NCI-H187 (cell line): ENCODE data around the gene NAA25.
A peak's percentile ranks its signal among the peaks of the same experiment; 100 is the strongest.
"Not testable (repeated sequence)": the region's sequence is repeated elsewhere in the genome, so short reads cannot be mapped to it uniquely, and the experiment has no call there.

Source experiments
- DNase-seq, 2 experiments: peaks; one replicate each; lab custom pipeline; 2025; lab: John Stamatoyannopoulos, UW

The NAA25 gene

DNA sequence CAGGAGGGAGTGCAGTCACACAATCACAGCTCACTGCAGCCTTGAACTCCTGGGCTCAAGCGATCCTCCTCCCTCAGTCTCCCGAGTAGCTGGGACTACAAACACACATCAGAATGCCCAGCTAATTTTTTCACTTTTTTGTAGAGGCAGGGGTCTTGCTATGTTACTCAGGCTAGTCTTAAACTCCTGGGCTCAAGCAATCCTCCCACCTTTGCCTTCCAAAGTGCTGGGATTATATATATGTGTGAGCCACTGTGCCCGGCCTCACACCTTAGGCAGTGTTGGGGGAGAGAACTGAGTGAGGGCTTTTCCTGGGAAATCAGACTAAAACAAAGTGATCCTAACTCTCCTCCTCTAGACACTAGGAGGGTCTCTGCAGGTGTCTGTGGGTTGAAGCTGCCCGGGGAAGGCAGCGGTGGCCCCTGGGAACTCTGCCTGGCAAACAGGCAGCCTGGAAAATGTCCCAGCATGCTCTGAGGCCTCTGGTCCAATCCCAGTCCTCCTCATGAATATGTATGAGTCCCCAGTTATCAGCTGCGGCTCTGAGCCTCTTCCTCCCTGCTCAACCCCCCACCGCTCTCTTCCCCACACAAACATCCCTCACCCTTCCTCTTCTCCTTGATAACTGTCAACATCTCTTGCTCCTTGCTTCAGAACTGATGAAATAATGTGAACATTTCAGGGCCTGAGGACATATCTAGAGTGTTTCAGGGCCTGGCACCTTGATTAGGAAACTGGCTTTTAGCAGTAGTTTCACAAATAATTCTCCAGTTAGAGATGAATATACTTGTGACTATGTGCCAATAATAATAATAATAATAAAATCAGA lies 7.9 kb upstream of the NAA25 start:
- DNase-seq: peak in 1 of 2 experiments; percentile 36

DNA sequence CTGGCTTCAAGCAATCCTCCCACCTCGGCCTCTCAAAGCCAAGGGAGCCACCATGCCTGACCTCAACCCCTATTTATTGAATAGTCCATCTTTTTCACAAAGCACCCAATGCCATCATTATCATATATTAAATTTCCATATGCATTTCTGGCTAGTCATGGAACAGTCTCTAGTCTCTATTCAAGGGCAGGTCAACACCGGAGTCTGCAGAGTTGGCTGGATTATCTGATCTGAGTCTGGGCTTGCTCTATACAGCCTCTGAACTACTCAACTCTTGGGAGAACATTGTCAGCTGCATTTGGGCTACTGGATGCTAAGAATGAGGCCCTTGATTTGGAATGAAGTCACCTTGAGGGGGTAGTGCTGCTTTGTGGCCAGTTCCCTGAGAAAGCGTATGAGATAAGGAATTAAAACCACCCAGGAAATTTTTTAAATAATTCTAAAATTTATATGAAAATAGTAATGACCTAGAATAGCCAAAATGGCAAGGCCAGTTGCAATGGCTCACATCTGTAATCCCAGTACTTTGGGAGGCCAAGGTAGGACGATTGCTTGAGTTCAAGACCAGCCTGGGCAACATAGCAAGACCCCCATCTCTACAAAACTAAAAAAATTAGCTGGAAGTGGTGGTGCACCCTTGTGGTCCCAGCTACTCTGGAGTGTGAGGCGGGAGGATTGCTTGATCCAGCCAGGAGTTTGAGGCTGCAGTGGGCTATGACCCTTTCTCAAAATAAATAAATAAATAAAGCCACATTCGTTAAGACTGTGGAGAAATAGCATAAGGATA lies 6.9 kb upstream of the NAA25 start:
- no peak for DNase-seq

DNA sequence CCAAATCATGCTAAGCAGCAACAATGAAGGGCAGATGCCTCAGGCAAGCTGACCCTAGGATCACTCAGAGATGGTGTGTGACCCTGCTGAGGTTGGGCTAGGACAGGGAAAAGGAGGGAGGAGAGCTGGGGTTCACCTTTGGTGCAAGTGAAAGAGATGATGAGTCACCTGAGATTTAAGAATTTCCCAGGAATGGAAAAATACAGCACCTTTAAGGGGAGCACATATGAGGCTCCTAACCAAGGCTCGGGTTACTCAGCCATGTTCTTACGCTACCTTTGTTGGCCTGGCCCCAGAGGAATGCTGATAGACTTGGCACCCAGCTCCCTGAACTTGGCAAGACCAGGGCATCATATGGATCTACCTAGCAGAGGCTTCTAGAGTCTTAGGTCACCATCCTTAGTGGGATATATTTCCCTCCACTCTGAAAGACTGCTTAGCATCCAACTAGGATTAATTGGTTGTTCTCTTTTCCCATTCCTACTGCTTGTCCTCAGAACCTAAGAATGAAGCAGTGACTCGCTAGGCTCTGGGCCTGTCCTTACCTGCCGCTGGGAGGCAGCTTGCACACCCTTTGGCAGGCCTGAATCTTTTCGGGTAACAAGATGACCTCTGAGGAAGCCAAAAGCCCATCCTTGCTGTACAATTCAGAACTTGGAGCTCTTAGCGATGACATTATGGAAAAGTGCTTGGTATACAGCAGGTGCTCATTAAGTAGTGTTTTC lies 4.0 kb upstream of the NAA25 start:
- DNase-seq: no peak

- DNase-seq: no peak
Measured at GRCh38 chr12:112111931-112112330, 3.3 kb upstream of the NAA25 start.

DNA sequence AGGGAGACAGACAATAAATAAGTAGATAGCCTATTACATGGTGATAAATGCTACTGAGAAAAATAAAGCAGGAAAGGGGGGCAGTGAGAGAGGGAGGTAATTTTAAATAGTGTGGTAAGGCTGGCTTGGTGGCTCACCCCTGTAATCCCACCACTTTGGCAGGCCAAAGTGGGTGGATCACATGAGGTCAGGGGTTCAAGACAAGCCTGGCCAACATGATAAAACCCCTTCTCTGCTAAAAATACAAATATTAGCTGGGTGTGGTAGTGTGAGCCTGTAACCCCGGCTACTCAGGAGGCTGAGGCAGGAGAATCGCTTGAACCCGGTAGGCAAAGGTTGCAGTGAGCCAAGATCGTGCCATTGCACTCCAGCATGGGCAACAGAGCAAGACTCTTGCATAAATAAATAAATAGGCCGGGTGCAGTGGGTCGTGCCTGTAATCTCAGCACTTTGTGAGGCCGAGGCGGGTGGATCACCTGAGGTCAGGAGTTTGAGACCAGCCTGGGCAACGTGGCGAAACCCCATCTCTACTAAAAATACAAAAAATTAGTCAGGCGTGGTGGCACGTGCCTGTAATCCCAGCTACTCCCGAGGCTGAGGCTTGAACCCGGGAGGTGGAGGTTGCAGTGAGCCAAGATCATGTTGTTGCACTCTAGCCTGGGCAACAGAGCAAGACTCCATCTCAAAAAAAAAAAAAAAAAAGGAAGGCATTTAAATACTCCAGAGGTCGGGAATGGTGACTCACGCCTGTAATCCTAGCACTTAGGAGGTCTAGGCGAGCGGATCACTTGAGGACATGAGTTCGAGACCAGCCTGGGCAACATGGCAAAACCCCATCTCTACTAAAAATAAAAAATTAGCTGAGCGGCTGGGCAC lies 2.4 kb upstream of the NAA25 start:
- DNase-seq: not testable (repeated sequence)

GRCh38 chr12:112107306-112108201 lies 1.0 kb downstream of the NAA25 start:
- no peak for DNase-seq

DNA sequence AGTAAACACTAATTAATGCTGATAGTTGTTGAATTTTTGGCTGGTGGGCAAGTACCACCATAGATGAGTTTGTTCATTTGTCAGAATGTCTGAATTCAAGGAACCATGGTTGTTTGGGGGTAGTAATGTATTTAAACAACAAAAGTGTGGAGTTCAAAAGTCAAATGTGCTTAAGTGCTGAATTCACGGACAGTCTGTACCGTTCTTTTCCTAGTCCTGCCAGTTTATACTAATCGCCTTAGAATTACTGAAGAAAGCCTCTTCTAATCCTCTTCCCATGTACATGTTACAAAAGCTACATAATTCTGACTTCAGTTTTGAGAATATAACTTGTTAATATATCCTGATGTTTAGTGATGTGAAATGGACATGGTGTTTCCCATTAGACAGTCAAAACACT lies 2.7 kb downstream of the NAA25 start:
- no peak for DNase-seq

GRCh38 chr12:112103758-112104503 lies 4.7 kb downstream of the NAA25 start:
- no peak for DNase-seq

DNA sequence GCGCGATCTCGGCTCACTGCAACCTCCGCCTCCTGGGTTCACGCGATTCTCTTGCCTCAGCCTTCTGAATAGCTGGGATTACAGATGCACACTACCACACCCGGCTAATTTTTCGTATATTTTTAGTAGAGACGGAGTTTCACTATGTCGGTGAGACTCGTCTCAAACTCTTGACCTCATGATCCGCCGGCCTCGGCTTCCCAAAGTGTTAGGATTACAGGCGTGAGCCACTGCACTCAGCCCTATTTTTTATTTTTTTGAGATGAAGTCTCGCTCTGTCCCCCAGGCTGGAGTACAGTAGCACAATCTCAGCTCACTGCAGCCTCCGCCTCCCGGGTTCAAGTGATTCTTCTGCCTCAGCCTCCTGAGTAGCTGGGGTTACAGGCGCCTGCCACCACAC lies 5.8 kb downstream of the NAA25 start:
- DNase-seq: not testable (repeated sequence)

DNA sequence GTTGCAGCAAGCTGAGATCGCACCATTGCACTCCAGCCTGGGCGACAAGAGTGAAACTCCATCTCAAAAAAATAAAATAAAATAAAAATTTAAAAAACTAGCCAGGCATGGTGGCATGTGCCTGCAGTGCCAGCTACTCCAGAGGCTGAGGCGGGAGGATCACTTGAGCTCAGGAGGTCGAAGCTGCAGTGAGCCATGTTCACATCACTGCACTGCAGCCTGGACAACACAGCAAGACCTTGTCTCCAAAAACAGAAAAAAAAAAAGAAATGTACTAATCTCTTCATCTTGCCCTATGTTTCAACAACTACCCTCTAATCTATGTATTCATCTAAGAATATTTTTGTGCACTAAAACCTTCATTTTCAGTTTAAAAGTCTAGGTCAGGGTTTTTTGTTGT lies 6.5 kb downstream of the NAA25 start:
- no peak for DNase-seq

- DNase-seq: not testable (repeated sequence)
Measured at GRCh38 chr12:112100500-112100899, 8.1 kb downstream of the NAA25 start.

GRCh38 chr12:112097641-112098040 lies 10.9 kb downstream of the NAA25 start:
- no peak for DNase-seq

GRCh38 chr12:112096667-112097066 lies 11.9 kb downstream of the NAA25 start:
- no peak for DNase-seq

GRCh38 chr12:112096070-112096469 lies 12.5 kb downstream of the NAA25 start:
- no peak for DNase-seq

DNA sequence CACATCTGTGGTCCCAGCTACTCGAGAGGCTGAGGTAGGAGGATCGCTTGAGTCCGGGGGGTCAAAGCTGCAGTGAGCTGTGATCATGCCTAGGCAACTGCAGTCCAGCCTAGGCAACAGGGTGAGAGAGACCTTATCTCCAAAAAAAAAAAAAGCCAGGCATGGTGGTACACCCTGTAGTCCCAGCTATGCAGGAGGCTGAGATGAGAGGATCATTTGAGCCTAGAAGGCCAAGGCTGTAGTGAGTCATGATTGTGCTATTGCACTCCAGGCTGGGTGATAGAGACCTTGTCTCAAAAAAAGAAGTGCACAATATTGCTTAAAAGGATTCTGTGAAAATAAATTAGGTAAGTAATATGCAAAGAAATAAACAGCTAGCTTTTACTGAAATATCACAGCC lies 17.0 kb downstream of the NAA25 start:
- no peak for DNase-seq

DNA sequence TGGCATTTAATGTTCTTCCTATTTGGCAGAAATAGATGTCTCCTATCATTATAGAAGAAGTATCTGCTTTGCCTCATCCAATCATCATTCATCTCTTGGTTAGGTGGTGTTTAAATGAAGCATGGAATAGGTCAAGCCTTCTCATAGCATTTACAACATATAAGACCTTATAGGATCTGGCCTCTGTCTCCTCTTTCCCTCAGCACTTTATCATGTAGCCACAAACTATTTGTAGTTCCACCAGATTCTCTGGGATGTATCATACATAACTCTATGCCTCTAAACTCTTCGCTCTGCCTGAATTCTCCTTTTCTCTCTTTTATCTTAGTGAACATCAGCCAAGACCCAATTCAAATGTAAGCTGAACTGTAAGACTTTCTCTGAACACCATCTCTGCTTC lies 20.7 kb downstream of the NAA25 start:
- no peak for DNase-seq

DNA sequence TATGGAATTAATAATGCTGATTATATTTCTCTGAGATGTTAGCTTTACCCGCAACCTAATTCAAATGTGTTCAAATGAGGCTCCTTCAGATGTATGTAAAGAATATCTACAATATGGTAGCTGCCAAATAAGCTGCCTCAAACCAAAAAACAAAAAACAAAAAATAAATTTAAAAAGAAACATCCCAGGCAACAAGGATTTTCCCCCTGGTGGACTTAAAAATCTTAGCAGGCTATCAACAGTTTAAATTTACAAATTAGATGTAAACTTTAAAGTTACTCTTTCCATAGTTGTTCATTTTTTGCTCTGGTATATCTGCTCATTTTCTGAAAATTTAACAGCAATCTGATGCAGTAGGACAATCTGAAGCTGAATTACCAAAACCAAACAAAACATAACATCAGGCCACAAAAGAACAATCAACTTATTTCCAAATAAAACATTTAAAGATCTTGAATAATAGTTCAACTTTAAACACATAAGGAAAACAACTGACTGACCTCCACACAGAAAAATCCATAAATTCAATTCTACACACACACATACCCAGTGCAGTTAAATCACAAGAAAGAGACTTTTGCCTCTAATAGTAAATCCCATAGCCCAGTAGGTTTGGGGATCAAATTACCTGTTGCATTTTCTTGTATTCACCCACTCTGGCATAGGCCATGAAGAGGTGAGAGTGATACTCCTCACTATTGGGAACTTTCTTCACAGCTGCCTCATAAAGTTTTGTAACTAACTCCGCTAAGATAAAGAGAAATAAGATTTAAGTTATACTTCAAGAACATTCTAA lies 21.3 kb downstream of the NAA25 start:
- no peak for DNase-seq

DNA sequence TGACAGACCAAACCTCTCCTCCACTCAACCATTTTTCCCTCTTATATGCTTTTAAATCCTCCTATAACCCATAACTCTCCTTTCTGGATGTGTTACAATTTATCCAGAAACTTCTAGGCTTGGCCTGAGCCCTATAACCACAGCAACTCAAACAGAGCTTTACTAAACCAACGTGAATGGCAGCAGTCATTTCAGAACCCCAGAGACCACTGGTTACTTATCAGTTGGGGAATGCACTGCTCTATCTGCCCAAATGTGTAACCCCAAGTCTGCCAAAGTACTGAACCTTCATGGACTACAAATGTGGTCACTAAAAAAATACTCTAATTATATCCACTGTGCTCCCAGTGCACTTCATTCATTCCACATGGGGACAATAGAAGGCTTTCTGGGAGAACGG lies 42.0 kb downstream of the NAA25 start:
- DNase-seq: no peak

- no peak for DNase-seq
Measured at GRCh38 chr12:112063273-112063672, 45.3 kb downstream of the NAA25 start.
